HG03342 (cell line): ENCODE data around the gene MAP2K2.
"Not testable (repeated sequence)": the region's sequence is repeated elsewhere in the genome, so short reads cannot be mapped to it uniquely, and the experiment has no call there.

Experiments
- ATAC-seq: cut with Tn5 transposase; IDR thresholded peaks from one replicate; pipeline ENCODE4 v1.9.1; 2021; ENCODE audit warnings: mild to moderate bottlenecking, moderate library complexity; ENCODE audit not compliant: unreplicated experiment

Gene MAP2K2

GRCh38 chr19:4123615-4124568 is at the start of gene MAP2K2:
TSS of gene MAP2K2 (minus strand) at chr19:4124122. CDS start at chr19:4123875, 247 bp downstream.
- ATAC-seq = peak; percentile 82

DNA sequence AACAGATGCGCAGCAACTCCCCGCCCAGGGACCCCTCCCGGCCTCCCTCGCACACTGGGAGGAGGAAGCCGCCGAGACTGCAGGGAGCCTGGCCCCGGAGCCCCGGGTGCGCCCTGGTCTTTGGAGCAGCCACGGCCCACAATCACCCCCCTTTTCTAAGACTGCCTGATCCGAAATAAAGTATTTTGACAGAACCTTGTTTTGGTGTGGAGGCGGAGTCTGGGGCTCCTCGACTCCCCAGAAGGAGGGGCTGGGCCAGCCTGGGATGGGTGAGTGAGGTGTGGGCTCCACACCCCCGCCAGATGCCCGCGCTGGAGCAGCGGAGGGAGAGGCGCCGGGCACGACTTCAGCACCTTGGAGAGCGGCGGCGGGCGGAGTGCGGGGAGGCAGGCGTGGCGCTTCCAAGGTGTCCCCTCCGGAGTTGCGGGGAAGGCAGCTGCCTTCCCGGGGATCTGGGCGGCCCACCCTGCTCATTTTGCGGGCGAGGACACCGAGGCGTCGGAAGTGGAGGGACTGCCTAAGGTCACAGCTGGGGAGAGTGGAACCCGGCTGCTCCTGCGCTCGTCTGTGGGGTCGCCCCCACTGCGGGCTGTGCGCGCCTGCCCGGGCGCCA is 49.0 kb upstream of the MAP2K2 start:
- no peak for ATAC-seq

- no peak for ATAC-seq
Observed at GRCh38 chr19:4171676-4172075, 47.8 kb upstream of the MAP2K2 start.

- no peak for ATAC-seq
Observed at GRCh38 chr19:4164262-4164661, 40.3 kb upstream of the MAP2K2 start.

- no peak for ATAC-seq
Observed at GRCh38 chr19:4161415-4162077, 37.6 kb upstream of the MAP2K2 start.

DNA sequence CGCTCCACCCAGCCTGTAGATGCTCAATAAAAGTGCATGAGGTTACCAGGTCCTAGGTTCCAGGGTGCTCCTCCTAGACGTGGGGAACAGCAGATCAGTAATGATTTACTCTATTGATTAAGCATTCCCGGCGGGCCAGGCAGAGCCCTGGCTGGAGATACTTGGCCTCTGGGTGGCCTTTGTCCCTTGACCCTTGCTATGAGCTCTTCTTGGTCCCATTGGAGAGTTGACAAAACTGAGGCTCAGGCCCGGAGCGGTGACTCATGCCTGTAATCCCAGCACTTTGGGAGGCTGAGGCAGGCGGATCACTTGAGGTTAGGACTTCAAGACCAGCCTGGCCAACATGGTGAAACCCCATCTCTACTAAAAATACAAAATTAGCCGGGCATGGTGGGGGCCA is 34.0 kb upstream of the MAP2K2 start:
- ATAC-seq = not testable (repeated sequence)

DNA sequence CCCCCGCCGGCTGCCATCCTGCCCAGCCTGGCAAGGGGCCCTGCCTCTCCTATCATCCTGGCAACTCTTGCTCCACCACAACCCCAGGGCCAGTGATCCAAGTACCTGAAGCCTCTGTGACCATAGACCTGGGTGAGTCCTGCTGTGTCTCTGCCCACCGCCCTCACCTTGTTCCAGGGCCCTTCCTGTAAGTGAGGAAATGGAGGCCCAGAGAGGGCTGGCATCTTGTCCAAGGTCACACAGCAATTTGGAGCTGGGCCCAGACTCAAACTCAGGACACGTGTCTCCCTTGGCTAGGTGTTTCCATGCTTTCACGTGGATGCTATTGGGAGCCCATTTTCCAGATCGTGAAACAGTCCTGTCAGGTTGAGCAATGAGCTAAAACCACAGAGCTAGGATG is 33.2 kb upstream of the MAP2K2 start:
- ATAC-seq = no peak

GRCh38 chr19:4154571-4155312 is 30.8 kb upstream of the MAP2K2 start:
- no peak for ATAC-seq

DNA sequence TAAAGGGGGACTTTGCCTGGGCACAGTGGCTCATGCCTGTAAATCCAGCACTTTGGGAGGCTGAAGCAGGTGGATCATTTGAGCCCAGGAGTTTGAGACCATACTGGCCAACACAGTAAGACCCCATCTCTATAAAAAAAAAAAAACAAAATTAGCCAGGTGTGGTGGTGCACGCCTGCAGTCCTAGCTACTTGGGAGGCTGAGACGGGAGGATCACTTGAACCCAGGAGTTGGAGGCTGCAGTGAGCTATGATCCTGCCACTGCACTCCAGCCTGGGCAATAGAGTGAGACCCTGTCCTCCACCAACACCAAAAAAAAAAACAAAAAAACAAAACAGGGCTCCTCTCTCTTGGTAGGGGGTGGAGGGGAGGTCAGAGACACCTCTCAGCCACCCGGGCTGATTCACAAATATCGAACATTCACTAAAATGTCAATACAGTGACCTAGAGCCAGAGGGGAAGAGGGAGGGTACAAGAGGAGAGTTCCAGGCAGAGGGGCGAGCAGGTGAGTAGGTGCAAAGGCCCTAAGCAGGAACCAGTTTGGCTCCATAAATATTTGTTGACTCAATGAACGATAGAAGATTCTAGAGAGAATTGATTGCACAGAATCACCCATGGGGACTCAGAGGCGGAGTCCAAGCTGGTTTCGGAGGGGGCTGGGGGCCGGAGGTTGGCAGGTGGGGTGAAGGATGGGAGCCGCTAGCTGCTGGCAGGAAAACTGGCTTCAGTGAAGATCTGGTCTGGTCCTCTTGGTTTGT is 28.5 kb upstream of the MAP2K2 start:
- no peak for ATAC-seq

DNA sequence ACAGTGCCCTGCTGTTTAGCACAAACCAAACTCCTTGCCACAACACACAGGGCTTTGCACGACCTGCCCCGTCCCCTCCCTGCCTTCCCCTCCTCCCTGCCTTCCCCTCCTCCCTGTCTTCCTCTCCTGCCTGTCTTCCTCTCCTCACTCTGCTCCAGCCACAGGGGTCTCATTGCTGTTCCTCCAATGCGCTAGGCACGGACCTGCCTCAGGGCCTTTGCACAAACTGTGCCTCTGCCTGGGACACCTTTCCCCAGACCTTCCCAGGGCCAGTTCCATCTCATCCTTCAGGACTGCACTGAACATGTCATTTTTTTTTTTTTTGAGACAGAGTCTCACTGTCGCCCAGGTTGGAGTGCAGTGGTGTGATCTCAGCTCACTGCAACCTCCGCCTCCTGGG is 27.7 kb upstream of the MAP2K2 start:
- no peak for ATAC-seq

DNA sequence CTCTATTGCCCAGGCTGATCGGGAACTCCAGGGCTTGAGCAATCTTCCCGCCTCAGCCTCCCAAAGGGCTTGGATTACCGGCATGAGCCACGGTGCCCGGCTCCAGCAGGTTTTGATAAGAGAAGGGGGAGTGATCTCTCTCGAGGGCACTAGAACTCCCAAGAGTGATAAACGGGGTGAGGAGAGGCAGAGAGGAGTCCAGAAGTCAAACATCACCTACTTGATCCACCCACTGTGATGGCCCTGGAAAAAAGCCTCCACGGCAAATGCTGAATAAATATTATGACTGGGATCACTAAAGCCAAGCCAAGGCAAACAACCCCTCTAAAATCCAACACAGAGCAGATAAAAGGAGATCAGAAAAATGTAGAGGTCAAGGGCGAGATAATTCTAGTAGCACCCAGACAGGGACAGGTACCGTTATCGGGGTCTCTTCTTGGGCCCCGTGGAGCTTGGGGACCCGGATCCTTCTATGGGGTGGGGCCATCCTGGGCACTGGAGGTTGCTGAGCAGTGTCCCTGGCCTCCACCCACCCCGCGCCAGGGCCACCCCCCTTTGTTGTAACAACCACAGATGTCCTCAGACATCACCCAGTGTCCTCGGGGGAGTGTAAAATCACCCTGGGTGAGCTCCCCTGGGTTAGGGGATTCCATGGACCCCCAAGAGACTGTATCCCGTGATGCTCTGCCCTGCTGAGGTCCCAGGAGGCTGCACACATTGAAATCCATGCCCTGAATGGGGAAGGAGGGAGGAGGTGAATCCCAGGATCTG is 25.8 kb upstream of the MAP2K2 start:
- ATAC-seq = no peak

DNA sequence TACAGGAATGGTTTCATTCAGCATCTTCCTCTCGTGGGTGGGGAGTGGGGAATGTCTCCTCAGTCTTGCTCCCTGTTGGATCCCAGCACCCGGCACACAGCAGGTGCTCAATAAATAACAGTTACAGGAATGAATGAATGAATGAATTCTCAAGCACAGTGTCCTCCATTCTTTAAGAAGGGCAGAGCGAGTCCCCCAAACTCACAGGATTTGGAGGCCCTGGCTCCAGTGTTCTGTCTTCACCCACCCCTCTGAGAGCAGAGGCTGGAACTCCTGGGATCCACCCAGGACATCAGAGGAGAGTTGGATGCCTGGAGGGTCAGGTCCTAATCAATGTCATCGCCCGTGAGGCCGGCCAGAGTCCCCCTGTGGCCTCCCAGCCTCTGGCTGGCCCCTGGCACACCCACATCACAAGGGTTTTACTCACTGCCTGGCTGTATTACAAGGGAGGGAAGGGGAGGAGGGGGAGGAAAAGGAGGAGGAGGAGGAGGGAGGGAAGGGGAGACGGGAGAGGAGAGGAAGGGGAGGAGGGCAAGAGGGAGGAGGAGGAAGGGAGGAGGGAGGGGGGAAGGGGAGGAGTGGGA is 20.8 kb upstream of the MAP2K2 start:
- ATAC-seq = no peak

GRCh38 chr19:4142916-4143315 is 19.0 kb upstream of the MAP2K2 start:
- not testable (repeated sequence) for ATAC-seq

GRCh38 chr19:4140237-4140711 is 16.4 kb upstream of the MAP2K2 start:
- ATAC-seq = no peak

- ATAC-seq = no peak
Observed at GRCh38 chr19:4139614-4140236, 15.8 kb upstream of the MAP2K2 start.

GRCh38 chr19:4138445-4138844 is 14.5 kb upstream of the MAP2K2 start:
- ATAC-seq = no peak

GRCh38 chr19:4136680-4137088 is 12.8 kb upstream of the MAP2K2 start:
- ATAC-seq = no peak

DNA sequence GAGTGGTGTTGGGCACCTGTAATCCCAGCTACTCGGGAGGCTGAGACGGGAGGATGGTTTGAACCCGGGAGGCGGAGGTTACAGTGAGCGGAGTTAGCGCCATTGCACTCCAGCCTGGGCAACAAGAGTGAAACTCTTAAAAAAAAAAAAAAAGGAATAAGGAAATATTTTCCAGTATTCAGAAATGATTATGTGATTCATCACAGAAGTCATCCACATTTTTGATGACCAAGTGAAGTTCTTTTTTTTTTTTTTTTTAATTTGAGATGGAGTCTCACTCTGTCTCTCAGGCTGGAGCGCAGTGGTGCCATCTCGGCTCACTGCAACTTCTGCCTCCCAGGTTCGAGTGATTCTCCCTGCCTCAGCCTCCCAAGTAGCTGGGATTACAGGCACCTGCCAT is 11.5 kb upstream of the MAP2K2 start:
- ATAC-seq = not testable (repeated sequence)

- no peak for ATAC-seq
Observed at GRCh38 chr19:4134351-4134750, 10.4 kb upstream of the MAP2K2 start.
